ENCODE data around the gene SCRN3.
A peak's percentile ranks its signal among the peaks of the same experiment; 100 is the strongest.
"Not testable (repeated sequence)": the region's sequence is repeated elsewhere in the genome, so short reads cannot be mapped to it uniquely, and the experiment has no call there.

Gene SCRN3, protein sequence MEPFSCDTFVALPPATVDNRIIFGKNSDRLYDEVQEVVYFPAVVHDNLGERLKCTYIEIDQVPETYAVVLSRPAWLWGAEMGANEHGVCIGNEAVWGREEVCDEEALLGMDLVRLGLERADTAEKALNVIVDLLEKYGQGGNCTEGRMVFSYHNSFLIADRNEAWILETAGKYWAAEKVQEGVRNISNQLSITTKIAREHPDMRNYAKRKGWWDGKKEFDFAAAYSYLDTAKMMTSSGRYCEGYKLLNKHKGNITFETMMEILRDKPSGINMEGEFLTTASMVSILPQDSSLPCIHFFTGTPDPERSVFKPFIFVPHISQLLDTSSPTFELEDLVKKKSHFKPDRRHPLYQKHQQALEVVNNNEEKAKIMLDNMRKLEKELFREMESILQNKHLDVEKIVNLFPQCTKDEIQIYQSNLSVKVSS

GRCh38 chr2:174395284-174395968 is at the start of gene SCRN3:
TSS of gene SCRN3 (plus strand) at chr2:174395730. CDS start at chr2:174398284, 2,554 bp downstream.
- DNase-seq (ENCODE audit: low spot score) = peak; percentile 80

- DNase-seq (ENCODE audit: low spot score) = peak; percentile 62
Observed at GRCh38 chr2:174350018-174350417, 45.5 kb upstream of the SCRN3 start.

DNA sequence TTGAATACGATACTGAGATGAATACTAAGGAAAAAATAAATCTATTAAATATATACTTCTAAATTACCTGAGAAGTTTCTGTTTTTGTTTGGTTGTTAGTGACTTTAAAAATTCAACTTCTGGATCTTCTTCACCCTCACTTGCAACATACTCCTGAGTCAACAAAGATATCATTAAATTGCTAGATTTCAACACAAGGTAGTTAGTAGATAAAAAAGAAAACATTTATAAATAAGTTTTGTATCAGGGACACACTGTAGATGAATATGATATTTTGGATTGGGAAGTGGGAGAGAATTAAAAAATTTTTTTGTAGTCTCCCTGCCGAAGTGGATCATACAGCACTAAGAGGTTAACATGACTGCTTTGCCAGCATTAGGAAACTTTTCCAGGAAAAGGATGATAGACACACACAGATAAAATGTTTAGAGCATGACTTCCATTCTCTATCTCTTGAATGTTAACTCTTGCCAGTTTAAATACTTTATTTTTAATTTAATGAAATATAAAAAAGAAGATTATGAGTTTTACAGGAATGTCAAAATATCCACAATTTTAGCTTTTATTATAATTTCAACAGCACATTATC is 44.8 kb upstream of the SCRN3 start:
- DNase-seq (ENCODE audit: low spot score) = no peak

GRCh38 chr2:174353004-174353403 is 42.5 kb upstream of the SCRN3 start:
- no peak for DNase-seq (ENCODE audit: low spot score)

DNA sequence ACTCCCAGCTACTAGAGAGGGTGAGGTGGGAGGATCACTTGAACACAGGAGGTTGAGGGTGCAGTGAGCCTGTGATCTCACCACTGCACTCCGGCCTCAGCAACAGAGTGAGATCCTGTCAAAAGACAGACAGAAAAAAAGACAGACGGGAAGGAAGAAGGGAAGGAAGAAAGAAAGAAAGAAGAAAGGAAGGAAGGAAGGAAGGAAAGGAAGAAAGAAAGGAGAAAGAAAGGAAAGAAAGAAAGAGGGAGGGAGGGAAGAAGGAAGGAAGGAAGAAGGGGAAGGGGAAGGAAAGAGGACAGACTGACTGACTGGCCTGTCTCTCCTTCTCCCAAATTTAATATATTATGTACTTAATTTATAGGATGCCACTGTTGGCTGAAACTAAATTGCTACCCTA is 39.2 kb upstream of the SCRN3 start:
- no peak for DNase-seq (ENCODE audit: low spot score)

DNA sequence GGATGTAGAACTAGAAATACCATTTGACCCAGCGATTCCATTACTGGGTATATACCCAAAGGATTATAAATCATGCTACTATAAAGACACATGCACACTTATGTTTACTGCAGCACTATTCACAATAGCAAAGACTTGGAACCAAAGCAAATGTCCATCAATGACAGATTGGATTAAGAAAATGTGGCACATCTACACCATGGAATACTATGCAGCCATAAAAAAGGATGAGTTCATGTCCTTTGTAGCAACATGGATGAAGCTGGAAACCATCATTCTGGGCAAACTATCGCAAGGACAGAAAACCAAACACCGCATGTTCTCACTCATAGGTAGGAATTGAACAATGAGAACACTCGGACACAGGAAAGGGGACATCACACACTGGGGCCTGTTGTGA is 35.9 kb upstream of the SCRN3 start:
- not testable (repeated sequence) for DNase-seq (ENCODE audit: low spot score)

DNA sequence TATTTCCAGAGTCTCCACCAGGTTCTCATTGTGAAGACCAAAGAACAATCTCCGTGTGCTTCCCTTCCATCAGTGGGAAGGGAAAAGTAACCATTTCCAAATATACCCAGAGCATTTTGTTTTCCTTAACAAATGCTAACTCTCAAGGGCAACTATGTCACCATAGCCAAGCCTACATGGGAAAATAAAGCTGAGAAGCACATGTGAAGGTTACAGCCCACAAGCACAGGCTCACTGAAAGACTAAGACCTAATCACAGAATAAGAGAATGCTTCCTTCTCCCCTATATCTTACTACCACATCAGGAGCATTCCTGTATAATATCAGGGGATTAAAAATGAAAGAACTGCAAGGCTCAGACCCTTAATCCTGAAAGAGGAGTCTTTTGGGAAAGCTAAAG is 32.6 kb upstream of the SCRN3 start:
- DNase-seq (ENCODE audit: low spot score) = no peak

DNA sequence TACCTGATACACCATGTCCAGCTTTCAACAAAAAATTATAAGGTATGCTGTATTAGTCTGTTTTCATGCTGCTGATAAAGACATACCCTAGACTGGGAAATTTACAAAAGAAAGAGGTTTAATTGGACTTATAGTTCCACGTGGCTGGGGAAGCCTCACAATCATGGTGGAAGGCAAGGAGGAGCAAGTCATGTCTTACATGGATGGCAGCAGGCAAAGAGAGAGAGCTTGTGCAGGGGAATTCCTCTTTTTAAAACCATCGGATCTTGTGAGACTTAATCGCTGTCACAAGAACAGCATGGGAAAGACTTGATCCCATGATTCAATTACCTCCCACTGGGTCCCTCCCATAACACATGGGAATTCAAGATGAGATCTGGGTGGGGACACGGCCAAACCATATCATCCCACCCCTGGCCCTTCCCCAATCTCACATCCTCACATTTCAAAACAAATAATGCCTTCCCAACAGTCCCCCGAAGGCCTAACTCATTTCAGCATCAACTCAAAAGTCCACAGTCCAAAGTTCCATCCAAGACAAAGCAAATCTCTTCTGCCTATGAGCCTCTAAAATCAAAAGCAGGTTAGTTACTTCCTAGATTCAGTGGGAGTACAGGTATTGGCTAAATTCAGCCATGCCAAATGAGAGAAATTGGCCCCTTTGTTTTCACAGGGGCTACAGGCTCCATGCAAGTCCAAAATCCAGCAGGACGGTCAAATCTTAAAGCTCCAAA is 31.9 kb upstream of the SCRN3 start:
- not testable (repeated sequence) for DNase-seq (ENCODE audit: low spot score)

- DNase-seq (ENCODE audit: low spot score) = no peak
Observed at GRCh38 chr2:174364628-174365027, 30.9 kb upstream of the SCRN3 start.

DNA sequence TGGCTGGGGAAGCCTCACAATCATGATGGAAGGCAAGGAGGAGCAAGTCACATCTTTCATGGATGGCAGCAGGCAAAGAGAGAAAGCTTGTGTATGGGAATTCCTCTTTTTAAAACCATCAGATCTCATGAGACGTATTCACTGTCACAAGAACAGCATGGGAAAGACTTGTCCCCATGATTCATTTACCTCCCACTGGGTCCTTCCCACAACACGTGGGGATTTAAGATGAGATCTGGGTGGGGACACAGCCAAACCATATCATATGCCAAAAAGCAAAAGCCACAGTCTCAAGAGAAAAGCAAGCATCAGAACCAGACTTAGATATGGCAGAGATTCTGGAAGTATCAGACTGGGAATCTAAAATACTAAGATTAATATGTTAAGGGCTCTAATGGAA is 30.0 kb upstream of the SCRN3 start:
- no peak for DNase-seq (ENCODE audit: low spot score)

GRCh38 chr2:174368691-174369090 is 26.8 kb upstream of the SCRN3 start:
- no peak for DNase-seq (ENCODE audit: low spot score)

DNA sequence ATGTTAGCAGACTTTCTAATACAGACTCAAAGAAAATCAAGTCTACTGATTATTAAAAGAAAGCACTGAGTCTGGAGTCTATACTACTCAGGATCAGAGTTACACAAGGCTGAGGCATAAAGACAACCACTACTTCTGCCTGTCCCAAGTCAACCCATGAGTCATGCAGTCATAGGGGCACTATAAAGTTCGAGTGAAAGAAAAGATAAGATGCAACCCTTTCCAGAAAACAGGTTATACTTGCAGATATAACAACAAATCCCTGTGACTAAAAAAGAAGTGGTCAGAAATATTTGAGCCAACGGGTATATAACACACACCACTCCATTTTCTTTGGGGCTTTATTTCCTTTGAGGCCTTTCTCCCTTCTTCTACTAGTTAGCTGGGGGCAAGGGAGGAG is 18.6 kb upstream of the SCRN3 start:
- no peak for DNase-seq (ENCODE audit: low spot score)

DNA sequence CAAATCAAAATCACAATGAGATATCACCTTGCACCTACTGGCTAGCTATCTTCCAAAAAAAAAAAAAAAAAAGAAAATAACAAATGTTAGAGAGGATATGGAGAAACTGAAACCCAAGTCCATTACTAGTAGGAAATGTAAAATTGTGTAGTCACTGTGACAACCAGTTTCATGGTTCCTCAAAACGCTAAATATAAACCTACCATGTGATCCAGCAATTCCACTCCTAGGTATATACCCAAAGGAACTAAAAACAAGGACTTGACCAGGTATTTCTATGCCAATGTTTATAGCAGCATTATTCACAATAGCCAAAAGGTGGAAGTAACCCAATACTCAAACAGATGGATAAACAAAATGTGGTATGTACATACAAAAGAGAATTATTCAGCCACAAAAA is 11.7 kb upstream of the SCRN3 start:
- DNase-seq (ENCODE audit: low spot score) = peak; percentile 4

GRCh38 chr2:174385201-174385600 is 10.3 kb upstream of the SCRN3 start:
- no peak for DNase-seq (ENCODE audit: low spot score)

GRCh38 chr2:174388706-174389105 is 6.8 kb upstream of the SCRN3 start:
- DNase-seq (ENCODE audit: low spot score) = not testable (repeated sequence)

- no peak for DNase-seq (ENCODE audit: low spot score)
Observed at GRCh38 chr2:174389542-174389941, 6.0 kb upstream of the SCRN3 start.

- not testable (repeated sequence) for DNase-seq (ENCODE audit: low spot score)
Observed at GRCh38 chr2:174390303-174390702, 5.2 kb upstream of the SCRN3 start.

- no peak for DNase-seq (ENCODE audit: low spot score)
Observed at GRCh38 chr2:174392706-174393105, 2.8 kb upstream of the SCRN3 start.

- DNase-seq (ENCODE audit: low spot score) = peak; percentile 23
Observed at GRCh38 chr2:174395969-174396630, 570 bp downstream of the SCRN3 start.

DNA sequence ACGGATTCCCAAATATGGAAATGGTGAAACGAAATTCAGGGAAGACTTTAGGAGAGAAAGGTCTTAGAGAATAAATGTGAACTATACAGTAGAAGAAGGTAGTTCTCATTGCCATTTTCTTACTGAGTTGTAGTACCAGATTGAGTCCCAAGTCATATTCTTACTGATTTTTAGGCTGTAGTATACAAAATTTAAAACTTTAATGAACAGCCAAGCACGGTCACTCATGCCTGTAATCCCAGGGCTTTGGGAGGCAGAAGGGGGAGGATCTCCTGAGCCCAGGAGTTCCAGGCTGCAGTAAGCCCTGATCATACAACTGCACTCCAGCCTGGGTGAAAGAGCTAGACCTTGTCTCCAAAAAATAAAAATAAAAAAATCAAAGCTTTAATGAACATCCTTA is 2.2 kb downstream of the SCRN3 start:
- no peak for DNase-seq (ENCODE audit: low spot score)

GRCh38 chr2:174399171-174399570 is 3.6 kb downstream of the SCRN3 start:
- DNase-seq (ENCODE audit: low spot score) = no peak

DNA sequence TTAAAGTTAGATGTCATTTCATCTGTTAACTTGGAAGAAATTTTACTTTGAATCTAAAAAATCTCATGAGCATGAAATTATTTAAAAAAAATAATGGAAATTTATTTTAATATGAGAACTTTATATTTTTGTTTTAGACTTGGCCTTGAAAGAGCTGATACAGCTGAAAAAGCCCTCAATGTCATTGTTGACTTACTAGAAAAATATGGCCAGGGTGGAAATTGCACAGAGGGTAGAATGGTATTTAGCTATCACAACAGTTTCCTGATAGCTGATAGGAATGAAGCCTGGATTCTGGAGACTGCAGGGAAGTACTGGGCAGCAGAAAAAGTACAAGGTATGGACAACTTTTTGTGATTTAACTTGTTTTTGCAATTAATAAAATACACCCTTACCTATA is 5.3 kb downstream of the SCRN3 start:
- DNase-seq (ENCODE audit: low spot score) = no peak

Measured in NAMALWA (cell line).